ENCODE data around the gene VCL. TPM values are rescaled to one million over a fixed set of nuclear protein-coding genes. Genes with fewer than 3 reads are reported as not detected.

VCL gene
- total and polyA plus RNA-seq, 2 of the 8 experiments (the other 6 are each of a cell fraction or from before 2014, with no cell fraction given) = 119 to 377 TPM

- H3K14ac ChIP-seq (ENCODE audit: insufficient read length) = no peak overlapping the region
- FAIRE-seq (no peak), DNase-seq (ENCODE audit: low read depth in 1 of 2, low spot score in 2 of 2) (no peak)
- H3K79me1 ChIP-seq (ENCODE audit: low read depth, low read length) = no peaks in the 10 kb centered on the region
- H2AFZ ChIP-seq (ENCODE audit: low read length) = no peak overlapping the region
- no peak overlapping the region for H2BK120ac ChIP-seq (replicated peaks; ENCODE audit: low read depth, low read length)
- no peak overlapping the region for H2BK15ac ChIP-seq (ENCODE audit: low read length)
- no peaks in the 10 kb centered on the region for H4K20me1 ChIP-seq (replicated peaks in 1 of 2; ENCODE audit: control insufficient read depth in 1 of 2, insufficient read depth in 2 of 2, low read length in 2 of 2)
- H2BK5ac ChIP-seq (ENCODE audit: low read depth, low read length) = no peak overlapping the region
- H2AK5ac ChIP-seq (ENCODE audit: low read depth, low read length) = no peak overlapping the region
- peaks cover 0 to 4% (median under 1%) of the 10 kb centered on the region in 4 experiments; a peak in 2 of 7 replicates for H3K4me1 ChIP-seq (replicated peaks in 1 of 4; ENCODE audit: control insufficient read depth in 3 of 4, insufficient read depth in 4 of 4, low read length in 3 of 4)
- H3K27ac ChIP-seq (ENCODE audit: low read depth, low read length) = no peak overlapping the region
- WGBS, 2 experiments (ENCODE audit: extremely low coverage in 1 of 2, insufficient coverage in 1 of 2, insufficient read length in 1 of 2, insufficient replicate concordance in 2 of 2, low coverage in 1 of 2, low lambda C conversion rate in 2 of 2, missing lambda C conversion rate in 1 of 2) = 99% methylated on average over 3 of the region's 3 CpGs; no CpG with 5 or more reads in 1 of the 2 experiments
- ChIA-PET POLR2A (ENCODE audit: partially characterized antibody) (no interaction called here), CTCF (ENCODE audit: partially characterized antibody) (no interaction called here)
- H3K36me3 ChIP-seq (ENCODE audit: control insufficient read depth in 2 of 4, insufficient read depth in 4 of 4, low read length in 3 of 4) = peaks cover 20 to 52% (median 36%) of the 10 kb centered on the region in 4 experiments
- no peak overlapping the region for H3K18ac ChIP-seq (ENCODE audit: extremely low read depth, low read length)
- no peak overlapping the region for H4K5ac ChIP-seq (ENCODE audit: insufficient read length, low read depth, low read length)
- H3K79me2 ChIP-seq (ENCODE audit: control insufficient read depth in 1 of 2, insufficient read depth in 2 of 2, low read length in 2 of 2) = peaks cover 0 to 26% of the 10 kb centered on the region in 2 experiments; a peak in 2 of 4 replicates
- H3K56ac ChIP-seq (replicated peaks; ENCODE audit: insufficient read length, low read depth, low read length) = no peak overlapping the region
- H3K27me3 ChIP-seq (replicated peaks in 1 of 4; ENCODE audit: control insufficient read depth in 3 of 4, extremely low read depth in 1 of 4, insufficient read depth in 3 of 4, low read length in 3 of 4) = no peaks in the 10 kb centered on the region
- H3K4ac ChIP-seq (replicated peaks; ENCODE audit: insufficient read length, low read depth, low read length) = no peak overlapping the region
- H3K4me3 ChIP-seq (ENCODE audit: extremely low read depth in 1 of 4, insufficient read depth in 2 of 4, low read depth in 3 of 4, low read length in 4 of 4) = no peak overlapping the region
- no peaks in the 10 kb centered on the region for H3K9me3 ChIP-seq (ENCODE audit: insufficient read depth in 2 of 2, low read depth in 1 of 2, low read length in 1 of 2)
- no peak overlapping the region for H3K4me2 ChIP-seq (ENCODE audit: insufficient read depth in 1 of 2, low read depth in 2 of 2, low read length in 2 of 2)
- no peak overlapping the region for H2BK12ac ChIP-seq (ENCODE audit: low read depth, low read length)
- H3K9ac ChIP-seq (replicated peaks in 1 of 4; ENCODE audit: extremely low read depth in 1 of 4, low read depth in 3 of 4, low read length in 3 of 4) = no peak overlapping the region
- H3K23ac ChIP-seq (ENCODE audit: insufficient read length) = no peak overlapping the region
- TF ChIP-seq CEBPB (IDR thresholded peaks at IDR 0.05; ENCODE audit: low read depth, low read length) (no peak), CTBP2 (IDR thresholded peaks at IDR 0.05; ENCODE audit: borderline replicate concordance, insufficient read depth, insufficient read length, low read length) (no peak), TAF7 (optimal IDR thresholded peaks at IDR 0.05; ENCODE audit: borderline replicate concordance, low read depth, low read length) (no peak), BACH1 (IDR thresholded peaks at IDR 0.05; ENCODE audit: low read length) (no peak), SIX5 (IDR thresholded peaks at IDR 0.05; ENCODE audit: low read depth, low read length) (no peak), USF2 (IDR thresholded peaks at IDR 0.05; ENCODE audit: low read length) (no peak)
- no peak overlapping the region for H2BK20ac ChIP-seq (ENCODE audit: low read length)
- H4K8ac ChIP-seq (ENCODE audit: extremely low read depth, insufficient read depth, low read length) = no peak overlapping the region
- no peaks in the 10 kb centered on the region for H3K23me2 ChIP-seq (ENCODE audit: low read depth, low read length)
- H4K91ac ChIP-seq (replicated peaks; ENCODE audit: insufficient read length, low read length) = no peak overlapping the region
These were observed 87.0 kb downstream of the VCL start for GRCh38 chr10:74084955-74085354.

Data from H1 (cell line).